M059J (cell line): ENCODE results near the gene ERMARD. TPM values are rescaled to one million over a fixed set of nuclear protein-coding genes. Genes with fewer than 3 reads are reported as not detected.
A peak's percentile ranks its signal among the peaks of the same experiment; 100 is the strongest.

Experiments
- DNase-seq: peaks from one replicate; pipeline ENCODE4 v3.0.0-alpha.2; 2012; ENCODE audit warnings: low read depth
- total RNA-seq: library from RNA; depleted of rRNA; stranded (reverse); fragments of >200 nt; shearing (Covaris generic); gene quantifications from 2 replicates; pipeline ENCODE4 v1.2.3, GENCODE V29; 2014; rRNA removed

Gene ERMARD
- 9.1 and 9.5 TPM in 2 replicates for total RNA-seq

DNA sequence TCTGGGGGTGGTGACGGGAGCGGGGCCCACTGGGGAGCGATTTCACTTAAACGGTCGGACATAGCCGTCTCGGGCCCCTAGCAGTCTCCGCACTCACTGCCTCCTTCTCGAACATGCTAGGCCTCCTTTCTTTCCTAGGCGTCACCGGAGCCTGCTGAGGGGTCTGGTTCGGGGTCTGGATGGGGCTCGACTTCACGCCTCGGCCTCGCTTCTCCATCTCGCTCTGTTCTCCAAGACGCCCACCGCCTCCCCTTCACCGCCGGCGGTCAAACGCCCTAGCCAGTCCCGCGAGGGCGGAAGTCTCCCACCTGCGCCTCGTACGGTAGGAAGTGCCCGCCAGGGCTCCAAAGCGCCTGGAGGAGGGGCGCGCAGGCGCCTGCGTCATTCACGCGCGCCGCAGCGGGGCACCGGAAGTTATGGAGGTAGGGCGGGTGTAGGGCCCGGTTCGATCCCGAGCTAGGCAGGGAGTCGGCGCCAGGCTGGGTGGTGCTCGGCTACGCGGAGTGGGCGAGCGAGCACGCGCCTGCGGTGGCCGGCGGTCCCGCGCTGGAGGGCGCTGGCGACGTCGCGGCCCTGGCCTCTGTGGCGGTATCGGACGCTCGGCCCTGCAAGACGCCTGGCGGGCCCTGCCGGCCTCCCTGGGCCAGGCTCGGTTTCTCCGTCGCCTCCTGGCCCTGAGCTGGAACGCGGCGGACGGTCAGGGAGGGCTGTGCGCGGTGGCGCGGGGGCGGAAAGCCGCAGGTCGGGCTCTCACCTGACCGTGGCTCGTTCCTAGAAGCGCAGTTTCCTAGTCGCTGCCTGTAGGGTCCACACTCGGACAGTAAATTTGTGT lies at the start of gene ERMARD, which contains the start of gene DYNLT2:
Gene ERMARD (plus strand): TSS at position 381 of the 832 bp plus-strand sequence. CDS start 36 bp downstream, at position 417.
Gene DYNLT2 (minus strand): TSS at position 331 of the 832 bp plus-strand sequence. CDS start 114 bp downstream, at position 217.
- peak; percentile 94 for DNase-seq

DNA sequence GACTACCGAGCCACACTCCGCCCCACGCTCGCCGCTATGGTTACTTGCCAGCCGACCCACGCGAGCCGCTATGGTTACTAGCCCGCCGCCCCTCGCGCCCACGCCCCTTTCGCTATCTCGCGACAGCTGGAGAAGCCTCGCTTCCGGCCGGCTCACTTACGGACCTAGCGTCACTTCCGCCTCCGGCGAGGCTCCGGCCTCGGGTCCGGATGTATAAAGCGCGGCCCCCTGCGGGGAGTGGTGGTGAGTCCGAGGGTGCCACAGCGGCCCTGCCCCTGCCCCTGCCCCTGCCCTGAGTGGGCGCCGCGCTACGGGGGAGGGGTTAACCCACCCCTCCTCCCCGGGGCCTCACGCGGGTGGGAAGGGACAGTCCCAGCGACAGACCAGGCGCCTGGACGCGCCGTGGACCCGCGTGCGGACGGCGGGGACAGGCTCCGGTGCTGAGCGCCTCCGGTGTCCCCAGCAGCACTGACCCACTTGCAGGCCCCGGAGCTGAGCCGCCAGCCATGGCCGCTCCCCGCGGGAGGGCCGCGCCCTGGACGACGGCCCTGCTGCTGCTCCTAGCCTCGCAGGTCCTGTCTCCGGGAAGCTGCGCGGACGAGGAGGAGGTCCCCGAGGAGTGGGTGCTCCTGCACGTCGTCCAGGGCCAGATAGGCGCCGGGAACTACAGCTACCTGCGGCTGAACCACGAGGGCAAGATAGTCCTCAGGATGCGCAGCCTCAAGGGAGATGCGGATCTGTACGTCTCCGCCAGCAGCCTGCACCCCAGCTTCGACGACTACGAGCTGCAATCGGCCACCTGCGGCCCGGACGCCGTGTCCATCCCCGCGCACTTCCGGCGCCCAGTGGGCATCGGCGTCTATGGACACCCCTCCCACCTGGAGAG lies 49.2 kb upstream of the ERMARD start, which contains the start of the genes C6orf120 and WDR27:
Gene C6orf120 (plus strand): TSS at position 173 of the 886 bp plus-strand sequence. CDS start 334 bp downstream, at position 507.
Gene WDR27 (minus strand): TSS at position 76 of the 886 bp plus-strand sequence. CDS start 13,024 bp downstream, outside the sequence.
- peak; percentile 97 for DNase-seq

DNA sequence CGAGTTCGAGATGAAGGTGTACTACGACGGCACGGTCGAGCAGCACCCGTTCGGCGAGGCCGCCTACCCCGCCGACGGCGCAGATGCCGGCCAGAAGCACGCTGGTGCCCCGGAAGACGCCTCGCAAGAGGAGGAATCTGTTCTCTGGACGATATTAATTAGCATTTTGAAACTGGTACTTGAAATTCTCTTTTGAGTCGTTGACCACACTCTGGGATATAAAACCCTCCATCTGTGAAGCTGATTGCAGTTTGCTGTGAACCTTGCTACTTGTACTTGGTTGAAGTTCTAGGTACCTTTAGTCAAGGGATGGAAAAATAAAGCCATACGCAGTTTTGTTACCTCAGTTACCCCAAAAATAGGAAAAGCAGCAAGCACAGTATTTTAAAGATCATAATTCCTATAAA lies 48.6 kb upstream of the ERMARD start:
- DNase-seq: no peak

DNA sequence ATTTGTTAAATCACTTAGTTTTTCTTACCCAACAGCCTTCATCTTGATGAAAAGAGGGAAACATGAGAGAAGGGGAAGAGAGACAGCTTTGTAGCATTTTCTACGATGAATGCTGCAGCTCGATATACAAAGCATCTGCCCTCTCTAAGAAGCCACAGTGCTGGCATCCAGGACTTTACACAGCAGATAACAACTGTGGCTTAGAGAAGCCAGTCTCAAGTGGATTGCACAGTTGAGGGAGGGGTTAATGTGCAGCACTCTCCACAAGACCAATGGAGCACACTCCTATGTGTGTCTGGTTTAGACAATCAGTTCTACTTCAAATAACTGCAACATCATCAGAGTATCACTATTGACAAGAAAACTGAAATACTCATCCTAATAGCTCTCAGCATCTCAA lies 43.6 kb upstream of the ERMARD start:
- no peak for DNase-seq

DNA sequence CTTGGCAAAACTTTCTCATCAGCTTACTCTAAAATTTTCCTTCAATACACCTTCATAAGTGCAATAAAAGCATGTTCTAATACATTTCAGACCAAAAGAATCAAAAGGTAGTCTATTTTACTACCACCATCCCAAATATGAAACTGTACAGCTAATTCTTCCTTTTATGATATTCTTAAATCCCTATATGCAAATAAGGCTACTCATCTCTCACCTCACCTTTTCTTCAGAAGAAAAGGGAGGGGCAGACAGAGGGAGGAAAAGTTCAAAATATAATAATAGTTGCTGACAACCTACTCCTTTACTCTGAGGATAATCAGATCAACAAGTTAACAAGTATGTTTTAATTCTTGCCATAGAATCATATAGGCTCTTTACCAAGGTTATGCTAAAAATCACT lies 42.1 kb upstream of the ERMARD start:
- DNase-seq: no peak

DNA sequence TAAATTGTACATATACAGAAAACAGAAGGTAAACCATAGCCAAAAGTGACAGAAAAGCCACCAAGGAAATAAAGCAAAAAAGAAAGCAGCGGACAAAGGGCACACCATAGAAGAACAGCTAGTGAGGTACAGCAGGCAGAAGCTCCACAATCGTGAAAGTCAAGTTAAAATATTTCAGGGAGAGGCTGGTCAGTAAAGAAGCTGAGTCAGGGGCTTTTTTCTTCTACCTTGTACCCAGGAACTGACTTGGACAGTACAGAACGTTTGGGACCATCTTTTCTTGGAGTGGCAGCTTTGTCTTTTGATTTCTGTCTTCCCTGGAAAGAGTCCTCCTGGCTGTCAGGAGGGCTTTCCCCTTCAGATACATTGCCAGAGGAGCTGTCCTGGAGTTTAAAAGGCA lies 41.4 kb upstream of the ERMARD start:
- DNase-seq: no peak

DNA sequence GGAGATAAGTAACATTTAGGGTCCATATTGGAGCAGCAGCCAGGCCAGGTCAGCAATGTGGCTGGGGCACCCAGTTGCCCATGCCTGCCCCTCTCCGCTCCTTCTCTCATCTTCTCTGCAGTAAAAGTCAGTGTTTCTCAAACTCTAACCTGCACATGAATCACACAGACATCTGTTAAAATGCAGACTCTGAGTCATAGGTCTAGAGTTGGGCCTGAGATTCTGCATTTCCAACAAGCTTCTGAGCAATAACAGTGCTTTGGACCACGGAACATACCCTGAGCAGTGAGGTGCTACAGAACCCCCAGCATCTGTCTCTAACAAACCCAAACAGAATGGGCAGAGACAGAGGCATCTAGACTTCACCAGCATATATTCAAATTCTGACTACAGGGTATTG lies 37.2 kb upstream of the ERMARD start:
- DNase-seq: no peak

DNA sequence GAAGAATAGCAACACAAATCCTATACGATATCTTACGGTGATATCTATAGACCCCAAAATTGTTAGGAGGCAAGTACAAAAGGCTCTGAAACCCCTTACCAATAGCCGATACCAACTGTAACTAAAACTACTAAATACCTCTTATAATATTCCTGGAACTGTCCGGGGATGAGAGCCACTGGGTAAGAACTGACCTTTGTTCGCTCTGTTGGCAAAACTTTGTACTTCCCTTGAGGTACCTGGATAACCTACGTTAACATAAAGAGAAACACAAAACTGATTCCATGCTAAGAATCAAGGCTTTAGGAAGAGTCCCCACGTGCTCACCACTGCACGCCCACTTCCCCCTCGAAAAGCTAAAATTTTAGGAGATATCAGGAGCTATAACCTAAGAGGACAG lies 36.8 kb upstream of the ERMARD start:
- DNase-seq: no peak

DNA sequence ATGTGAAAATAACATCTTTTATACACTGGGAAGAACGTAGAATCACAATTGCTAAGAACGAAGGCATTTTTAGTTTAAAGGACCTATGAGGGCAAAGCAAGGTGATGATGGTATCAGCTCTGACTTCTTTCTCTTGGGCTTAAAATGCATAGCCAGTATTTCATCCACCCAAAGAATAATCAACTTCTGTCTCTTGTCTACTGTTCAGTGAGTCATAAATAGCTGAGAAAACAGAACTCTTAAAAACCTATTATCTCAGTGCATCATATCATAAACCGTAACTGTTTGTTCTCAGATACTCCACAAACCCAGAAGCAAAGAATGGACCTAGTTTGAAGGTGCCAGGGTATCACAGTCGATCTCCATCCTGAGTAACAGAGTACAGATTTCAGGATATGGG lies 32.3 kb upstream of the ERMARD start:
- peak; percentile 11 for DNase-seq

DNA sequence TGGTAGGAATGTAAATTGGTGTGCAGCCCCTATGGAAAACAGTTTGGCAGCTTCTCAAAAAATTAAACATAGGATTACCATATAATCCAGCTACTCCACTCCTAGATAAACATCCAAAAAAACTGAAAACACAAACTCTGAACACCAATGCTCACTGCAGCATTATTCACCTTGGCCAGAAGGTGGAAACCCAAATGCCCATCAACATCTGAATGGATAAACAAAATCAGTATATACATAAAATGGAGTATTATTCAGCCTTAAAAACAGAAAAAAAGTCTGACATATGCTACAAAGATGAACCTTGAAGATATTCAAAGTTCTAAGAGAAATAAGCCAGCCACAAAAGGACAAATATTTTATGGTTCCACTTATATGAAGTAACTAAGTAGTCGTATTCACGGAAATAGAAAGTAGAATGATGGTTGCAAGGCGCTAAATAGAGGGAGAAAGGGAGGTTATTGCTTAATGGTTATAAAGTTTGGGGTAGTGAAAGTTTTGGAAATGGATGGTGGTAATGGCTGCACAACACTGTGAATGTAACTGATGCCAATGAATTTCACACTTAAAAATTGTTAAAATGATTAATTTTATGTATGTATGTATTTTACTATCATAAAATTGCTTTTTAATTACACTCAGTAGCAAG lies 31.1 kb upstream of the ERMARD start:
- no peak for DNase-seq

DNA sequence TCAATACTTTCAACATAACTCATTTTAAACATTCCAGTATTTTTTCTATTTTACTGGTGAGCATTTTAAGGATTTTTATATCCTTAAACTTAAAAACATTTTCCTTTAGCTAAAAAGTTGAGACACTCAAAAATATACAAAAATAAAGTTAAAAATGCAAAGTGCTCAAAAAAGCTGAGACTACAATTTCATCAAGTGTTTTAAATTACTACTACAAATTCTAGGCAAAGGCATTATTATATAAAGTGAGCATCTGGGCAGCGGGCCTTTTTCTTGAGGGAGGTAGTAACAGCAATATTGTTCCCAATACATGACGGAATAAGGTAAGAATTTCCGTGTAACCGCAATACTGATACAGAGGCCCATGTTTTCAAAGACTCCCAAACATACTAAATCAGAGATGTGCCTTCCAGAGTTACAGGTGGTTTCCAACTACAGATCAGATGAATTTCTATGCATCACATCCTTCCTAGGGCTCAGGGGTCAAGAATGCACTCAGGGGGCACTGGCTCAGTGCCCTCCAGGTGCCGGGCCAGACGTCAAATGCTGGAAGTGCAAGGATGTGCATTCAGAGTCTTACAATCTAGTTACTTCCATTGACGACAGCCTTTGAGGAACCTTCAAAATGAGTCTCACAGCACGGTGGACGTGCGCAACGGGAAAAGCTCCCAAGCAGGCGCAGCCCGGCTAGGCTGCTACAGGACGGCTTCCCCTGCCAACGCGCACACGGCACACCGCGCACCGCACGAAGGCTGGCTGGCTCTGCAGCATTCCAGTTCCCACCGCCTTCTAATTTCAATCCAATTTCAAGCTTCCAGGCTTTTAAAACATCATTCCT lies 28.8 kb upstream of the ERMARD start:
- DNase-seq: peak; percentile 89

DNA sequence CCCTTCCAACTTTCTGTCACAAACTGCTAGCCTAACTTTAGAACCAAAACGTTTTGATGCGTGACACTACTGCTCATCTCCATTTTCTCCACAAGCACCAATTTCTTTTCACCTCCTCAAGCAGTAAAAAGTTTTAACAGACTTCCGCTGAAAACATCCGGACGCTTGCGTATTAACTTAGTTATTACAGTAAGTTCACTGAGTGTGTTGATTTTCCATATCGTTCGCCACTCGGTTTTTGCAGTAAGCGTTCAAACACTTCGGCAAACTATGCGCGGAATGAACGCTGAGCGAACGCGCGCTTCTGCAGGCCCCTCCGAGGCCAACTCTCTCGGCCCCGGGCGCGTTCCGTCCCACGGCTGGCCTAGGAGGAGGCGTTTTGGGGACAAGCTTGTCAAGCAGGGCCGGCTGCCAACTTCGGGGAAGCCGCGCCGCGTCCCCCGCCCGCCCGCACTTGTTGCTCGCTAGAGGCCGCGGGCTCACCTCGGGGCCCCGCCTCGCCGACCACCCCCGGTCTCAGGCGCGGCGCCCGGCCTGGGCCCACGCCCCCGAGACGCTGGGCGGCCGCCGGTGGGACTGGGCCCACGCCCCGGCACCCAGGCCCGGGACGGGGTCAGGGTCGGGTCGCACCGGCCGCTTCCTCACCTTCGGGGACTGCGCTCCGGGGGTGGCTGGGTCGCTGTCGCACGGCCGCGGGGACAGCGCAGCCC lies 28.1 kb upstream of the ERMARD start:
- DNase-seq: peak; percentile 67

DNA sequence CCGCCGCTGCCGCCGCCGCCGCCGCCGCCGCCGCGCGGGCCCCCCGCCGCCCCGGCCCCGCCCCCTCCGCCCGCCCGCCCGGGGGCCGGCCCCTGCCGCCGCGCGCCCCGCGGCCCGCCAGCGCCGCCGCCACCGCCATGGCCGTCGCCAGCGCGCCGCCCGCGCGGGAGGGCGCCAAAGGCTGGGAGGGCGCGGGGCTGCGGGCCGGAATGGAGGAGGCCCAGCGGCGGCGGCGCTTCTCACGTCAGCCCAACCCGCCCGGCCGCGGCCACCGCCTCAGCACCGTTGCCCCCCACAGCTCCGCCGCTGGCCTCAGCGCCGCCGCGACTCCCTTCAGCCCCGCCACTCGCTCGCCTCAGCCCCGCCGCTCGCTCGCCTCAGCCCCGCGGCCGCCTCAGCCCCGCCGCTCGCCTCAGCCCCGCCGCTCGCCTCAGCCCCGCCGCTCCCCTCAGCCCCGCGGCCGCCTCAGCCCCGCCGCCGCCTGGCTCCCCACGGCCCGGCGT lies 27.4 kb upstream of the ERMARD start:
- DNase-seq: peak; percentile 27

DNA sequence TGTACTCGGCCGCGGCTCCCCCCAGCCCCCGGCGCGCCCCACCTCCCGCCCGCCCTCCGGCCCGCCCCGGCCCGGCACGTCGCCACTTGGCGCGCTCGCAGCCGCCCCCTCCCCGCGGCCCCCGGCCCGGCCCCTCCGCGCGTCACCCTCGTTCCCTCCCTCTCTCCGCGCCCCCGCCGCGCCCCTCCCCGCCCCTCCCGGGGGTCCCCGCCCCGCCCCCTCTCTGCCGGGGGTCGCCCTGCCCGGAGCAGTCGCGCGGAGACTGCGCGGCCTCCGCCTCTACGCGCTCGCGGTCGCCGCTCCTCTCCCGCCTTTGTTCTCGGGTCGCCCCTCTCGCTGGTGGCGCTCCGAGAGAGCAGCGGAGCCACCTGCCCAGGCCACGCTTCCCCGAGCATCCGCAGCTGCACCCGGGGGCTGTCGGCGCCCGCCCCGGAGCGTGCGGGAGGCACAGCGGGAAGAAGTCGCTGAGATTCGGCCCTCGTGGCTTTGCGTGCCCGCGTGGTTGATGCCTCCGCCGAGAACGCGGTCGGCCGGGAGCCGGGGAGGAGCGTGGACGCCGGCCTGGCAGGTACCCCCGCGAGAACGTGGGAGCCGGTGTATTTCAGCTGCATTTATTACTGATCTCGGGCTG lies 26.8 kb upstream of the ERMARD start, which contains the start of gene PHF10:
Gene PHF10 (minus strand): TSS at position 7 of the 631 bp plus-strand sequence. CDS start 569 bp downstream, outside the sequence.
- DNase-seq: peak; percentile 34

DNA sequence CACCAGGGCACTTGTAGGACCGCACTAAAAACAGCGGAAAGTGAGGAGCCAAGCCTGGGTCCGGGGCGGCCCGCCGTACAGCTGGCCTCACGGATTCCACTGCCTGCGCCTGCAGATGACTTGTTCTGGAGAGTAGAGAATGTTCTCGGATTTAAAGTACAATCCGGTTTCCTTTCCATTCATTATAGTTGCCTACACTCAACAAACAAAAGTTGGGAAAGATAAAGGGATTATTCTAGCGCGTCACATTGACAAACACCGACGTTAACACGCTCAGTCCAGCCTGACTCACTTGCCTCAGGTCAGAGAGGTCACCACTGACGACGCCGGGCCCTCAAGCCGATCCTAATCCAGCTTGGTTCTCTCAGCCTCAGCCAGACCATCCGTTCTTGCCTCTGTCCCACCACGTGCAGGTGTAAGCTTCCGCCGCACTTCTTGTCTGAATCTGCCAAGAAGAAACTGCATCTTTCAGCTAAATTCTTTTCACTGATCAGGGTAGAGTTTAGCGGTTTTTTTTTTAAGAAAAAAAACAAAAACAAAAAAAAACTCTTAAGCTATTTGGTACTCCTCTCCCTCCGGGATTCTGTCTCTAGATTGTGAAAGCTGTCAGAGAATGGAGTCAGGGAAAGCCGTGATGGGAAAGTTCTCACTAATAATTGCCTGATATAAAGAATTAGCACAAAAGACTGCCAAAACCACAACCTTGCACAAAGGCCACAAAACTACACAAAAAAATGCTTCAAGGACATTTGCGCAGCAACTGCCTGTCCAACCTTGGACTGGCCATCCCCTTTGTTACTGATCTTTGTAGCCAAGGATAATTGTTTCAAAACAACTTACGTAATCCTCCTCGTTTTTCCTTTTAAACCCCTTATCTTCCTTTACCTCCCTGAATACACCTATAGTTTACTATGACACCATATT lies 26.0 kb upstream of the ERMARD start:
- DNase-seq: peak; percentile 84

DNA sequence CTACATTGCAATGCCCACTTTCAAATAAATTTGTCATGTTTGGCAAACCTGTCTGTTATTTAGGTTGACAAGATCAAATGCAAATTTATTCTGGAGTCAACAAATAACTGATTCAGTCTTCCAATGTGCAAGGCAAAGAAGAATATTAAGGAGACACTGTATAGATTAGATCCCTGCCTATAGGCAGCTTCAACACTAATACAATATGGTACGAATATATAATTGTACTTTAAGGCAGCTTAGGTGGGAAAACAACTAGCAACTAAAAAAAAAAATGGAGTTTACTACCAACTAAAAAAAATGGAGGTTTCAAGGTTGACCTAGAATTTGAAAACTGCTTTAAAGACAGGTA lies 25.4 kb upstream of the ERMARD start:
- no peak for DNase-seq

DNA sequence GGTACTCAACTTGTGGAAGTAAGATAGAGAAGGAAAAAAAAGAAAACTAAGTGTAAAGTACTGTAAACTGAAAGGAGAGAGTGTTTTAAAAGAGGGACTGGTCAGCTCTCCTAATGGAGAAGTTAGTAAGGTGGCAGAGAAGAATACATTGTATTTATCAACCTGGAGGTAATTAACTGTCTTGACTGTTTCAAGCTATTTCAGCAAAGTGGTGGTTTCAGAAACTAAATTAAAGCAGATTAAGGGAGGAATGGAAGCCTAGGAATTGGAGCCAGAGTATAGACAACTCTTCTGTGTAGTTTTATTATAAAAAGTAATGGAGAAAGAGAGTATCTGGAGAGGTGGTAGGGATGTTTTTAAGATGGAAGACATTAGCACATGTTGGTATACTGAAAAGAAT lies 24.5 kb upstream of the ERMARD start:
- no peak for DNase-seq

DNA sequence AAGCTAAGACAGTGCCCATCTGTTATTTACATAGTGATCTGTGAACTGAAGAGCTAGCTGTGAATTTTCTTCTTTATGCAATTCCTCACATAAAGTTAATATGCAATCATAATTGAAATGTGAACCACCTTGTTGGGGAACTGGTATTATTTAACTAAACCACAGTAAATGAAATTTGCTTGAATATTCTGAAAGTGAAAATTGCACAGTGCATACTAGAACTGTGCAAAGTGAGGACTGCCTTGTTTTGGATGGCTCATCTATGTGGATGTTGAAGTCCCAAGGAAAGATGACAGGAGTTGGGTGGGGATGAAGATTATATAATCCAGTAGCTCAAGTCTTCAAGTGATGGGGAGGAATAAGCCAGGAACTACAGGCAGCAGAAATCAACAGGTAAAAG lies 21.5 kb upstream of the ERMARD start:
- DNase-seq: no peak
